Cardiac muscle cell (in vitro differentiated cells and primary cell): Measurements from ENCODE around the gene PRRT1B. TPM values are rescaled to one million over a fixed set of nuclear protein-coding genes. Genes with fewer than 3 reads are reported as not detected.

Experiments
- DNase-seq, 2 donors: peaks; one replicate each; pipeline versions ENCODE4 v3.0.0 to v3.0.0-alpha.2; 2010 to 2017; ENCODE audit warnings: low read depth in 1 of 2, low spot score in 1 of 2
- H3K27ac ChIP-seq: fragments of 200-600 bp; sonication (generic); 2 replicates; pipeline ENCODE4 v1.5.1; 2016
- H3K27me3 ChIP-seq: fragments of 200-600 bp; sonication (generic); 2 replicates; pipeline ENCODE4 v1.6.0; 2016; ENCODE audit warnings: control low read depth
- H3K36me3 ChIP-seq: fragments of 200-600 bp; sonication (generic); 2 replicates; pipeline ENCODE4 v1.5.1; 2016; ENCODE audit warnings: control low read depth
- H3K4me1 ChIP-seq: fragments of 200-600 bp; sonication (generic); 2 replicates; pipeline ENCODE4 v1.8.1; 2017; ENCODE audit warnings: low read depth, mild to moderate bottlenecking, mixed run types
- H3K4me3 ChIP-seq: fragments of 200-600 bp; sonication (generic); 2 replicates; pipeline ENCODE4 v1.5.1; 2016; ENCODE audit warnings: mild to moderate bottlenecking
- H3K9me3 ChIP-seq: fragments of 200-600 bp; sonication (generic); 2 replicates; pipeline ENCODE4 v1.5.1; 2017; ENCODE audit warnings: low read depth, mild to moderate bottlenecking, control low read depth
- CTCF ChIP-seq: IDR thresholded peaks from 2 replicates; pipeline ENCODE4 v1.5.1; 2012; ENCODE audit warnings: low read depth, mild to moderate bottlenecking, low read length
- polyA plus RNA-seq: library from polyadenylated mRNA; unstranded; fragments of >200 nt; fragmentation: Nextera tagmentation; extraction: Ambion mirVana; gene quantifications from 2 replicates; pipeline ENCODE4 v1.2.1, GENCODE V29; 2016
- total RNA-seq: library from RNA; depleted of rRNA; stranded (reverse); fragments of >200 nt; gene quantifications from 2 replicates; pipeline ENCODE4 v1.2.3, GENCODE V29; 2016

PRRT1B gene
- total and polyA plus RNA-seq, 2 experiments from 2014 or later, result not detected

GRCh38 chr9:131552030-131552429 lies 6.7 kb downstream of the PRRT1B start:
- Histone ChIP-seq H3K4me3 (no peak overlapping the region), H3K9me3 (no peaks in the 10 kb centered on the region), H3K4me1 (no peaks in the 10 kb centered on the region), H3K27ac (no peak overlapping the region), H3K36me3 (no peaks in the 10 kb centered on the region), H3K27me3 (peaks cover 32% of the 10 kb centered on the region)
- DNase-seq, result no peak
- no peak for TF ChIP-seq CTCF

GRCh38 chr9:131554087-131554842 lies 8.9 kb downstream of the PRRT1B start:
- Histone ChIP-seq H3K9me3 (no peaks in the 10 kb centered on the region), H3K27me3 (peaks cover 31% of the 10 kb centered on the region), H3K36me3 (no peaks in the 10 kb centered on the region), H3K27ac (no peak overlapping the region), H3K4me3 (no peak overlapping the region), H3K4me1 (no peaks in the 10 kb centered on the region)
- TF ChIP-seq CTCF, result no peak
- no peak for DNase-seq

- H3K9me3 ChIP-seq, result no peaks in the 10 kb centered on the region
- DNase-seq, result no peak
- no peak for TF ChIP-seq CTCF
- no peaks in the 10 kb centered on the region for H3K4me1 ChIP-seq
- H3K27me3 ChIP-seq, result peaks cover 31% of the 10 kb centered on the region
- H3K27ac ChIP-seq, result no peak overlapping the region
- no peaks in the 10 kb centered on the region for H3K36me3 ChIP-seq
- no peak overlapping the region for H3K4me3 ChIP-seq
Observed at GRCh38 chr9:131554843-131555351, 9.6 kb downstream of the PRRT1B start.

- no peak overlapping the region for H3K4me3 ChIP-seq
- H3K27ac ChIP-seq, result no peak overlapping the region
- no peaks in the 10 kb centered on the region for H3K36me3 ChIP-seq
- H3K4me1 ChIP-seq, result no peaks in the 10 kb centered on the region
- no peak for TF ChIP-seq CTCF
- peaks cover 31% of the 10 kb centered on the region for H3K27me3 ChIP-seq
- no peaks in the 10 kb centered on the region for H3K9me3 ChIP-seq
- no peak for DNase-seq
Observed at GRCh38 chr9:131555841-131556673, 10.7 kb downstream of the PRRT1B start.

- H3K4me3 ChIP-seq, result no peak overlapping the region
- peaks cover 31% of the 10 kb centered on the region for H3K27me3 ChIP-seq
- no peaks in the 10 kb centered on the region for H3K9me3 ChIP-seq
- no peak for DNase-seq
- no peaks in the 10 kb centered on the region for H3K36me3 ChIP-seq
- no peak for TF ChIP-seq CTCF
- no peak overlapping the region for H3K27ac ChIP-seq
- H3K4me1 ChIP-seq, result no peaks in the 10 kb centered on the region
Observed at GRCh38 chr9:131557855-131558548, 12.7 kb downstream of the PRRT1B start.
